Measurements from ENCODE around the gene CPNE4.

CPNE4 gene

GRCh38 chr3:131550562-131551465 is 484.0 kb downstream of the CPNE4 start:
- no peak for FAIRE-seq

GRCh38 chr3:131549340-131549739 is 485.5 kb downstream of the CPNE4 start:
- DNase-seq (ENCODE audit: insufficient read length, low spot score) (no peak), FAIRE-seq (no peak)

More at GRCh38 chr3:131550562-131551465, 484.0 kb downstream of the CPNE4 start:
- no peak for DNase-seq (ENCODE audit: insufficient read length, low spot score)

- FAIRE-seq, result no peak
- no peak for DNase-seq (ENCODE audit: insufficient read length, low spot score)
Measured at GRCh38 chr3:131547585-131547984, 487.2 kb downstream of the CPNE4 start.

GRCh38 chr3:131546441-131546840 is 488.4 kb downstream of the CPNE4 start:
- FAIRE-seq (no peak), DNase-seq (ENCODE audit: insufficient read length, low spot score) (no peak)

GRCh38 chr3:131544557-131544956 is 490.3 kb downstream of the CPNE4 start:
- FAIRE-seq, result no peak

GRCh38 chr3:131543714-131544113 is 491.1 kb downstream of the CPNE4 start:
- DNase-seq (ENCODE audit: insufficient read length, low spot score) (no peak), FAIRE-seq (no peak)

More at GRCh38 chr3:131544557-131544956, 490.3 kb downstream of the CPNE4 start:
- no peak for DNase-seq (ENCODE audit: insufficient read length, low spot score)

- no peak for FAIRE-seq
- no peak for DNase-seq (ENCODE audit: insufficient read length, low spot score)
Measured at GRCh38 chr3:131541288-131541687, 493.5 kb downstream of the CPNE4 start.

GRCh38 chr3:131540821-131541220 is 494.0 kb downstream of the CPNE4 start:
- no peak for FAIRE-seq
- no peak for DNase-seq (ENCODE audit: insufficient read length, low spot score)

GRCh38 chr3:131540143-131540542 is 494.7 kb downstream of the CPNE4 start:
- FAIRE-seq (no peak), DNase-seq (ENCODE audit: insufficient read length, low spot score) (no peak)

- DNase-seq (ENCODE audit: insufficient read length, low spot score), result no peak
- no peak for FAIRE-seq
Measured at GRCh38 chr3:131538968-131539367, 495.8 kb downstream of the CPNE4 start.

GRCh38 chr3:131537531-131537930 is 497.3 kb downstream of the CPNE4 start:
- no peak for DNase-seq (ENCODE audit: insufficient read length, low spot score)
- no peak for FAIRE-seq

- FAIRE-seq (no peak), DNase-seq (ENCODE audit: insufficient read length, low spot score) (no peak)
Measured at GRCh38 chr3:131535596-131535995, 499.2 kb downstream of the CPNE4 start.

GRCh38 chr3:131535131-131535530 is 499.7 kb downstream of the CPNE4 start:
- DNase-seq (ENCODE audit: insufficient read length, low spot score) (no peak), FAIRE-seq (no peak)

- no peak for DNase-seq (ENCODE audit: insufficient read length, low spot score)
Measured at GRCh38 chr3:131532645-131533044, 502.2 kb downstream of the CPNE4 start.

GRCh38 chr3:131530843-131531242 is 504.0 kb downstream of the CPNE4 start:
- DNase-seq (ENCODE audit: insufficient read length, low spot score) (no peak), FAIRE-seq (no peak)

More at GRCh38 chr3:131532645-131533044, 502.2 kb downstream of the CPNE4 start:
- no peak for FAIRE-seq

GRCh38 chr3:131530388-131530787 is 504.4 kb downstream of the CPNE4 start:
- no peak for DNase-seq (ENCODE audit: insufficient read length, low spot score)
- no peak for FAIRE-seq

- no peak for FAIRE-seq
- no peak for DNase-seq (ENCODE audit: insufficient read length, low spot score)
Measured at GRCh38 chr3:131526801-131527347, 507.9 kb downstream of the CPNE4 start.

- DNase-seq (ENCODE audit: insufficient read length, low spot score) (no peak), FAIRE-seq (no peak)
Measured at GRCh38 chr3:131518680-131519079, 516.1 kb downstream of the CPNE4 start.

- FAIRE-seq, result no peak
- DNase-seq (ENCODE audit: insufficient read length, low spot score), result no peak
Measured at GRCh38 chr3:131505421-131505820, 529.4 kb downstream of the CPNE4 start.

- DNase-seq (ENCODE audit: insufficient read length, low spot score) (no peak), FAIRE-seq (no peak)
Measured at GRCh38 chr3:131503320-131503635, 531.5 kb downstream of the CPNE4 start.

GRCh38 chr3:131502530-131503319 is 532.1 kb downstream of the CPNE4 start, which contains the start of gene MRPL3:
Gene MRPL3, minus strand, starts transcription at chr3:131502971. Its CDS starts 150 bp downstream, at chr3:131502821.
- peak; percentile 70 for DNase-seq (ENCODE audit: insufficient read length, low spot score)
- no peak for FAIRE-seq

Data from HTR-8/SVneo (cell line).